Cardiac muscle cell (in vitro differentiated cells and primary cell): ENCODE measurements around the gene LGI4. TPM values are rescaled to one million over a fixed set of nuclear protein-coding genes. Genes with fewer than 3 reads are reported as not detected.

Experiments used
- DNase-seq, 2 donors: peaks; one replicate each; pipeline versions ENCODE4 v3.0.0 to v3.0.0-alpha.2; 2010 to 2017; ENCODE audit warnings: low read depth in 1 of 2, low spot score in 1 of 2
- H3K27ac ChIP-seq: fragments of 200-600 bp; sonication (generic); 2 replicates; pipeline ENCODE4 v1.5.1; 2016
- H3K27me3 ChIP-seq: fragments of 200-600 bp; sonication (generic); 2 replicates; pipeline ENCODE4 v1.6.0; 2016; ENCODE audit warnings: control low read depth
- H3K36me3 ChIP-seq: fragments of 200-600 bp; sonication (generic); 2 replicates; pipeline ENCODE4 v1.5.1; 2016; ENCODE audit warnings: control low read depth
- H3K4me1 ChIP-seq: fragments of 200-600 bp; sonication (generic); 2 replicates; pipeline ENCODE4 v1.8.1; 2017; ENCODE audit warnings: low read depth, mild to moderate bottlenecking, mixed run types
- H3K4me3 ChIP-seq: fragments of 200-600 bp; sonication (generic); 2 replicates; pipeline ENCODE4 v1.5.1; 2016; ENCODE audit warnings: mild to moderate bottlenecking
- H3K9me3 ChIP-seq: fragments of 200-600 bp; sonication (generic); 2 replicates; pipeline ENCODE4 v1.5.1; 2017; ENCODE audit warnings: low read depth, mild to moderate bottlenecking, control low read depth
- CTCF ChIP-seq: IDR thresholded peaks from 2 replicates; pipeline ENCODE4 v1.5.1; 2012; ENCODE audit warnings: low read depth, mild to moderate bottlenecking, low read length
- polyA plus RNA-seq: library from polyadenylated mRNA; unstranded; fragments of >200 nt; fragmentation: Nextera tagmentation; extraction: Ambion mirVana; gene quantifications from 2 replicates; pipeline ENCODE4 v1.2.1, GENCODE V29; 2016
- total RNA-seq: library from RNA; depleted of rRNA; stranded (reverse); fragments of >200 nt; gene quantifications from 2 replicates; pipeline ENCODE4 v1.2.3, GENCODE V29; 2016

LGI4 gene
- total and polyA plus RNA-seq, 2 experiments from 2014 or later, result 26.7 to 45.5 TPM

GRCh38 chr19:35093430-35093829, 41.4 kb downstream of the LGI4 start:
- H3K27me3 ChIP-seq, result no peaks in the 10 kb centered on the region
- no peak overlapping the region for H3K4me3 ChIP-seq
- no peaks in the 10 kb centered on the region for H3K36me3 ChIP-seq
- no peak for DNase-seq
- no peak for TF ChIP-seq CTCF
- no peak overlapping the region for H3K27ac ChIP-seq
- H3K4me1 ChIP-seq, result no peaks in the 10 kb centered on the region
- H3K9me3 ChIP-seq, result no peaks in the 10 kb centered on the region

GRCh38 chr19:35090506-35091214, 44.2 kb downstream of the LGI4 start:
- no peak overlapping the region for H3K4me3 ChIP-seq
- TF ChIP-seq CTCF, result peak; percentile 65
- H3K27me3 ChIP-seq, result no peaks in the 10 kb centered on the region
- H3K4me1 ChIP-seq, result no peaks in the 10 kb centered on the region
- no peaks in the 10 kb centered on the region for H3K9me3 ChIP-seq
- peak; percentile 75 to 77 for DNase-seq
- no peak overlapping the region for H3K27ac ChIP-seq
- H3K36me3 ChIP-seq, result no peaks in the 10 kb centered on the region

- no peak for DNase-seq
- Histone ChIP-seq H3K9me3 (no peaks in the 10 kb centered on the region), H3K27ac (no peak overlapping the region), H3K27me3 (no peaks in the 10 kb centered on the region), H3K4me1 (no peaks in the 10 kb centered on the region), H3K4me3 (no peak overlapping the region), H3K36me3 (no peaks in the 10 kb centered on the region)
- no peak for TF ChIP-seq CTCF
Observed at GRCh38 chr19:35090160-35090505, 44.7 kb downstream of the LGI4 start.

GRCh38 chr19:35089554-35089953, 45.3 kb downstream of the LGI4 start:
- no peaks in the 10 kb centered on the region for H3K36me3 ChIP-seq
- no peaks in the 10 kb centered on the region for H3K9me3 ChIP-seq
- no peak overlapping the region for H3K27ac ChIP-seq
- no peaks in the 10 kb centered on the region for H3K27me3 ChIP-seq
- no peaks in the 10 kb centered on the region for H3K4me1 ChIP-seq
- no peak overlapping the region for H3K4me3 ChIP-seq
- DNase-seq, result no peak
- no peak for TF ChIP-seq CTCF

GRCh38 chr19:35088131-35088913, 46.5 kb downstream of the LGI4 start:
- H3K27ac ChIP-seq, result no peak overlapping the region
- no peaks in the 10 kb centered on the region for H3K36me3 ChIP-seq
- no peak overlapping the region for H3K4me3 ChIP-seq
- H3K27me3 ChIP-seq, result no peaks in the 10 kb centered on the region
- DNase-seq, result peak in 1 of 2 donors; percentile 76
- H3K4me1 ChIP-seq, result no peaks in the 10 kb centered on the region
- TF ChIP-seq CTCF, result no peak
- no peaks in the 10 kb centered on the region for H3K9me3 ChIP-seq
